Measurements from ENCODE around the gene CDK3. TPM values are rescaled to one million over a fixed set of nuclear protein-coding genes. Genes with fewer than 3 reads are reported as not detected.
A peak's percentile ranks its signal among the peaks of the same experiment; 100 is the strongest.

CDK3 gene
- total RNA-seq, 1 experiment from 2014 or later = 11.7 TPM

DNA sequence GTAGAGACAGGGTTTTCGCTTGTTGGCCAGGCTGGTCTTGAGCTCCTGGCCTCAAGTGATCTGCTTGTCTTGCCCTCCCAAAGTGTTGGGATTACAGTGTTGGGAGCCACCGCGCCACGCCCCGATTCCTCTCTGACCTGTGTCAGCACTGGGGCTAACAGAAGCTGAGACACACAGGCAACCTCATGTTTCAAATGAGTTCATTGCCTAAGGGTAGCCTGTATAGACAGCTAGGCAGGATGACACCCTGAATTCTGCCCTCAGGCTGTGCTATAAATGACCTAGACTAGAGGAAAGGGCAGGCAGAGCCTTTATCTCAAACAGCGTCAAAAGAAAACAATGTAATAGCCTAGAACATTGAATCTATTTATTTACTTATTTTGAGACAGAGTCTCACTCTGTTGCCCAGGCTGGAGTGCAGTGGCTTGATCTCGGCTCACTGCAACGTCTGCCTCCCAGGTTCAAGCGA is 2.3 kb upstream of the CDK3 start:
- no peak overlapping the region for H3K4me3 Mint-ChIP-seq
- no peak overlapping the region for H2BK5ac ChIP-seq (ENCODE audit: insufficient read length, low read length)
- no peak overlapping the region for H3K56ac ChIP-seq (ENCODE audit: insufficient read length, low read depth, low read length)
- no peak overlapping the region for H3K4ac ChIP-seq (ENCODE audit: low read depth, low read length)
- no peak overlapping the region for H2AK5ac ChIP-seq (ENCODE audit: insufficient read length, low read length)
- H4K8ac ChIP-seq (replicated peaks; ENCODE audit: insufficient read length, low read depth, low read length) = no peak overlapping the region
- WGBS (ENCODE audit: extremely low coverage, insufficient read length, low lambda C conversion rate) = no CpG with 5 or more reads among the region's 9 CpGs
- no peak overlapping the region for H3T11ph ChIP-seq (ENCODE audit: low read length)
- H3K23ac ChIP-seq (ENCODE audit: insufficient read length, low read depth, low read length) = no peak overlapping the region
- H3K4me2 ChIP-seq (ENCODE audit: insufficient read depth, insufficient read length, low read length) = no peak overlapping the region
- H2BK20ac ChIP-seq (ENCODE audit: low read depth, low read length, poor library complexity, severe bottlenecking) = no peak overlapping the region
- no peak overlapping the region for H3K18ac ChIP-seq (ENCODE audit: insufficient read length, low read depth, low read length)
- H3K23me2 ChIP-seq (ENCODE audit: insufficient read length, low read depth, low read length, poor library complexity, severe bottlenecking) = no peaks in the 10 kb centered on the region
- no peak overlapping the region for H3K27ac ChIP-seq (ENCODE audit: insufficient read length, low read depth, low read length)
- H3K9me3 Mint-ChIP-seq = no peaks in the 10 kb centered on the region
- H2AFZ ChIP-seq (ENCODE audit: low read length) = no peak overlapping the region
- no peaks in the 10 kb centered on the region for H3K79me2 ChIP-seq (ENCODE audit: insufficient read depth, low read length)
- H2BK12ac ChIP-seq (ENCODE audit: insufficient read length, low read depth, low read length) = no peak overlapping the region
- H3K27ac Mint-ChIP-seq = peak overlapping the region in 1 of 3 experiments; percentile 63; a peak in 2 of 7 replicates
- no peak overlapping the region for H4K5ac ChIP-seq (ENCODE audit: insufficient read length, low read depth, low read length)
- H3K36me3 Mint-ChIP-seq (ENCODE audit: insufficient read depth in 1 of 3, low read depth in 3 of 3) = peaks cover 2 to 20% (median 4%) of the 10 kb centered on the region in 3 experiments; a peak in 6 of 7 replicates
- H3K14ac ChIP-seq (ENCODE audit: insufficient read depth, low read length) = no peak overlapping the region
- H3K9me3 ChIP-seq (ENCODE audit: control insufficient read depth, low read depth, low read length) = no peaks in the 10 kb centered on the region
- no peaks in the 10 kb centered on the region for H3K4me1 ChIP-seq (ENCODE audit: insufficient read depth, low read length)
- no peak overlapping the region; the same call in 1 of the 2 replicates for H2BK15ac ChIP-seq (ENCODE audit: low read depth, low read length)
- DNase-seq = no peak
- H4K91ac ChIP-seq (ENCODE audit: insufficient read length, low read depth, low read length) = no peak overlapping the region
- no peak overlapping the region for H2BK120ac ChIP-seq (ENCODE audit: low read depth, low read length, poor library complexity, severe bottlenecking)
- peaks cover 2% of the 10 kb centered on the region for H4K20me1 ChIP-seq (ENCODE audit: control insufficient read depth, insufficient read depth, insufficient read length)
- H3K9ac ChIP-seq (ENCODE audit: extremely low read depth, insufficient read length, low read length) = no peak overlapping the region
- TF ChIP-seq, protein P1, sequence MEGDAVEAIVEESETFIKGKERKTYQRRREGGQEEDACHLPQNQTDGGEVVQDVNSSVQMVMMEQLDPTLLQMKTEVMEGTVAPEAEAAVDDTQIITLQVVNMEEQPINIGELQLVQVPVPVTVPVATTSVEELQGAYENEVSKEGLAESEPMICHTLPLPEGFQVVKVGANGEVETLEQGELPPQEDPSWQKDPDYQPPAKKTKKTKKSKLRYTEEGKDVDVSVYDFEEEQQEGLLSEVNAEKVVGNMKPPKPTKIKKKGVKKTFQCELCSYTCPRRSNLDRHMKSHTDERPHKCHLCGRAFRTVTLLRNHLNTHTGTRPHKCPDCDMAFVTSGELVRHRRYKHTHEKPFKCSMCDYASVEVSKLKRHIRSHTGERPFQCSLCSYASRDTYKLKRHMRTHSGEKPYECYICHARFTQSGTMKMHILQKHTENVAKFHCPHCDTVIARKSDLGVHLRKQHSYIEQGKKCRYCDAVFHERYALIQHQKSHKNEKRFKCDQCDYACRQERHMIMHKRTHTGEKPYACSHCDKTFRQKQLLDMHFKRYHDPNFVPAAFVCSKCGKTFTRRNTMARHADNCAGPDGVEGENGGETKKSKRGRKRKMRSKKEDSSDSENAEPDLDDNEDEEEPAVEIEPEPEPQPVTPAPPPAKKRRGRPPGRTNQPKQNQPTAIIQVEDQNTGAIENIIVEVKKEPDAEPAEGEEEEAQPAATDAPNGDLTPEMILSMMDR (conservative IDR thresholded peaks at IDR 0.05) = no peak
- no peaks in the 10 kb centered on the region for H3K27me3 Mint-ChIP-seq (ENCODE audit: low read depth)
- peaks cover 9 to 11% of the 10 kb centered on the region in 2 experiments; a peak in 3 of 4 replicates for H3K4me1 Mint-ChIP-seq
- H3K27me3 ChIP-seq (ENCODE audit: insufficient read depth, low read length) = no peaks in the 10 kb centered on the region
- H3K79me1 ChIP-seq (ENCODE audit: insufficient read depth, low read depth, low read length, poor library complexity, severe bottlenecking) = no peaks in the 10 kb centered on the region

Data from H9 (cell line).